Activated B cell treated with CpG ODN at 0.5 μM for 24 hours (primary cell): ENCODE data around the gene MAPK8IP1. TPM values are rescaled to one million over a fixed set of nuclear protein-coding genes. Genes with fewer than 3 reads are reported as not detected.

Experiments
- ATAC-seq: fragments of 200-7000 bp; cut with Tn5 transposase; one replicate; pipeline ENCODE4 v1.10.0; 2021; ENCODE audit warnings: low read depth, mild to moderate bottlenecking, moderate library complexity
- CTCF ChIA-PET: fragments of 350-600 bp; sonication (Branson Sonifier 250); formaldehyde crosslinking; loops from one replicate; lab custom pipeline; 2021; ENCODE audit warnings: antibody characterized with exemption; lab: Charles Lee
- POLR2A ChIA-PET: fragments of 350-600 bp; sonication (Branson Sonifier 250); formaldehyde crosslinking; loops from one replicate; lab custom pipeline; 2021; ENCODE audit warnings: antibody characterized with exemption; lab: Charles Lee
- DNase-seq: peaks from one replicate; pipeline ENCODE4 v3.0.0; 2022
- H3K27ac Mint-ChIP-seq: one replicate; pipeline ENCODE4 v1.8.0; 2020; ENCODE audit warnings: mixed read lengths
- H3K27me3 Mint-ChIP-seq: one replicate; pipeline ENCODE4 v1.8.0; 2021; ENCODE audit warnings: mixed read lengths
- H3K36me3 Mint-ChIP-seq: one replicate; pipeline ENCODE4 v1.8.0; 2021; ENCODE audit warnings: low read depth, mixed read lengths
- H3K4me1 Mint-ChIP-seq: one replicate; pipeline ENCODE4 v1.8.0; 2021; ENCODE audit warnings: mixed read lengths
- H3K4me3 Mint-ChIP-seq: one replicate; pipeline ENCODE4 v1.8.0; 2020; ENCODE audit warnings: mild to moderate bottlenecking, mixed read lengths
- H3K9me3 Mint-ChIP-seq: one replicate; pipeline ENCODE4 v1.8.0; 2020; ENCODE audit warnings: mixed read lengths
- CTCF ChIP-seq: fragments of 200-600 bp; IDR thresholded peaks from one replicate; pipeline ENCODE4 v1.8.0; 2022; ENCODE audit warnings: antibody characterized with exemption, mild to moderate bottlenecking
- intact Hi-C: fragments of 100-400 bp; cut with micrococcal nuclease; formaldehyde crosslinking; loops from one replicate; pipeline ENCODE4 v1.15.1; 2024
- total RNA-seq: library from RNA; stranded (reverse); gene quantifications from 2 replicates; pipeline ENCODE4 v1.2.3, GENCODE V29; 2022

Gene MAPK8IP1
- total RNA-seq, 1 donor from 2014 or later = 1.9 TPM

- CTCF ChIA-PET = interaction anchor here (0.8 to 1.4 kb wide), 2 partner anchors 44 to 85 kb away, joined by 4 to 6 read pairs; no protein-coding TSS in a partner anchor
- intact Hi-C loops = loop anchor here (1.0 to 2.0 kb wide), 2 partner anchors 9 to 43 kb away; no protein-coding TSS in a partner anchor
These were observed 36.3 kb downstream of the MAPK8IP1 start for GRCh38 chr11:45921561-45922424.

GRCh38 chr11:45922425-45923082 lies 37.1 kb downstream of the MAPK8IP1 start, which contains the start of gene LARGE2:
LARGE2 (plus strand) TSS chr11:45922656; CDS start chr11:45922883, 227 bp downstream.
- intact Hi-C loops = loop anchor here (1.0 to 2.0 kb wide), 4 partner anchors 8 to 42 kb away; no protein-coding TSS in a partner anchor
- POLR2A ChIA-PET = interaction anchor here (0.6 to 8.2 kb wide), 13 partner anchors 10 to 893 kb away, joined by 3 to 263 read pairs (median 4); partner anchors contain the start of gene CRY2
- CTCF ChIA-PET = interaction anchor here (0.7 to 2.8 kb wide), 6 partner anchors 9 to 151 kb away, joined by 4 to 17 read pairs (median 6); no protein-coding TSS in a partner anchor
- Mint-ChIP-seq H3K9me3 (no peaks in the 10 kb centered on the region), H3K4me3 (peak within 1 kb of the TSS; percentile 96), H3K4me1 (peaks cover 78% of the 10 kb centered on the region), H3K27me3 (no peaks in the 10 kb centered on the region), H3K36me3 (peaks cover 44% of the 10 kb centered on the region), H3K27ac (peak within 1 kb of the TSS; percentile 97)
- DNase-seq (peak; percentile 62), ATAC-seq (peak; percentile 6)
- no peak for TF ChIP-seq CTCF

More at GRCh38 chr11:45921561-45922424, 36.3 kb downstream of the MAPK8IP1 start:
- POLR2A ChIA-PET = interaction anchor here (0.6 to 8.2 kb wide), 6 partner anchors 12 to 198 kb away, joined by 3 to 263 read pairs (median 4); partner anchors contain the start of gene CRY2
- ATAC-seq (no peak), DNase-seq (peak; percentile 17)
- H3K27ac Mint-ChIP-seq = peak overlapping the region; percentile 97
- no peaks in the 10 kb centered on the region for H3K27me3 Mint-ChIP-seq
- peaks cover 77% of the 10 kb centered on the region for H3K4me1 Mint-ChIP-seq
- H3K36me3 Mint-ChIP-seq = peaks cover 38% of the 10 kb centered on the region
- peak overlapping the region; percentile 78 for H3K4me3 Mint-ChIP-seq
- H3K9me3 Mint-ChIP-seq = no peaks in the 10 kb centered on the region
- TF ChIP-seq CTCF = no peak

- Mint-ChIP-seq H3K4me3 (peak overlapping the region; percentile 84), H3K9me3 (no peaks in the 10 kb centered on the region), H3K27me3 (no peaks in the 10 kb centered on the region), H3K27ac (peak overlapping the region; percentile 93), H3K36me3 (peaks cover 45% of the 10 kb centered on the region), H3K4me1 (peaks cover 81% of the 10 kb centered on the region)
- TF ChIP-seq CTCF = no peak
- ChIA-PET CTCF (interaction anchor here (1.3 to 2.8 kb wide), 4 partner anchors 8 to 153 kb away, joined by 4 to 17 read pairs (median 8); no protein-coding TSS in a partner anchor), POLR2A (interaction anchor here (1.2 to 6.1 kb wide), 6 partner anchors 9 to 895 kb away, joined by 3 to 79 read pairs (median 9); no protein-coding TSS in a partner anchor)
- peak; percentile 18 for DNase-seq
- peak; percentile 5 for ATAC-seq
- intact Hi-C loops = no loop called here
These were observed 38.8 kb downstream of the MAPK8IP1 start for GRCh38 chr11:45924036-45924915.

GRCh38 chr11:45924927-45925326 lies 39.5 kb downstream of the MAPK8IP1 start:
- ChIA-PET POLR2A (interaction anchor here (6.1 kb wide), 1 partner anchor 13 kb away, joined by 79 read pairs; no protein-coding TSS in a partner anchor), CTCF (interaction anchor here (2.3 to 2.8 kb wide), 2 partner anchors 10 to 40 kb away, joined by 12 to 17 read pairs; no protein-coding TSS in a partner anchor)
- Mint-ChIP-seq H3K4me1 (peaks cover 81% of the 10 kb centered on the region), H3K4me3 (peak overlapping the region; percentile 84), H3K36me3 (peaks cover 45% of the 10 kb centered on the region), H3K27ac (peak overlapping the region; percentile 93), H3K27me3 (no peaks in the 10 kb centered on the region), H3K9me3 (no peaks in the 10 kb centered on the region)
- ATAC-seq (no peak), DNase-seq (peak; percentile 14)
- intact Hi-C loops = no loop called here
- TF ChIP-seq CTCF = no peak
